ENCODE measurements around the gene LIPI.

Gene LIPI

DNA sequence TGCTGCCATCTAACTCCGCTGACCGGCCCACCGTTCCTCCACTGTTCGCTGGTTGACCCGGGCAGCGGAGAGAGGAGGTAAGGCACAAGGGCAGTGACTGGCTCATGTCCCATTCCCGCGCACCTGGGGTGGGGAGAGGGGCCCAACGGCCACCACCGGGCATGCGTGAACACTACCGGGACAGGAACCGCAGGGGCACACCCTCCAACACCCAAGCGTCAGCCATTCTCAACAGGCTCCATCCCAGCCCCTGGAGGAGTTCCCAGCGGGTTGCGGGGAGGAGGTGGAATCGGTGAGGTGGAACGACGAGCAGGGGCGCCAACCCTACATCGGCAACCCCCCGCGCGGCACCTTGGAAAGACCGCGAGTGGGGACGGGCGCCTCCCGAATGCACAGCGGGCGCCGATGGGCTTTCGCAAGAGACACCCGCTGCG lies 126.7 kb downstream of the LIPI start:
- no peak for TF ChIP-seq PPARA (CRISPR knock-in tag; IDR thresholded peaks at IDR 0.05; ENCODE audit: borderline replicate concordance)
- TF ChIP-seq CSDC2 (CRISPR knock-in tag; IDR thresholded peaks at IDR 0.05) = no peak
- no peak for TF ChIP-seq ZFP3 (CRISPR knock-in tag; IDR thresholded peaks at IDR 0.05)
- TF ChIP-seq, protein P1, sequence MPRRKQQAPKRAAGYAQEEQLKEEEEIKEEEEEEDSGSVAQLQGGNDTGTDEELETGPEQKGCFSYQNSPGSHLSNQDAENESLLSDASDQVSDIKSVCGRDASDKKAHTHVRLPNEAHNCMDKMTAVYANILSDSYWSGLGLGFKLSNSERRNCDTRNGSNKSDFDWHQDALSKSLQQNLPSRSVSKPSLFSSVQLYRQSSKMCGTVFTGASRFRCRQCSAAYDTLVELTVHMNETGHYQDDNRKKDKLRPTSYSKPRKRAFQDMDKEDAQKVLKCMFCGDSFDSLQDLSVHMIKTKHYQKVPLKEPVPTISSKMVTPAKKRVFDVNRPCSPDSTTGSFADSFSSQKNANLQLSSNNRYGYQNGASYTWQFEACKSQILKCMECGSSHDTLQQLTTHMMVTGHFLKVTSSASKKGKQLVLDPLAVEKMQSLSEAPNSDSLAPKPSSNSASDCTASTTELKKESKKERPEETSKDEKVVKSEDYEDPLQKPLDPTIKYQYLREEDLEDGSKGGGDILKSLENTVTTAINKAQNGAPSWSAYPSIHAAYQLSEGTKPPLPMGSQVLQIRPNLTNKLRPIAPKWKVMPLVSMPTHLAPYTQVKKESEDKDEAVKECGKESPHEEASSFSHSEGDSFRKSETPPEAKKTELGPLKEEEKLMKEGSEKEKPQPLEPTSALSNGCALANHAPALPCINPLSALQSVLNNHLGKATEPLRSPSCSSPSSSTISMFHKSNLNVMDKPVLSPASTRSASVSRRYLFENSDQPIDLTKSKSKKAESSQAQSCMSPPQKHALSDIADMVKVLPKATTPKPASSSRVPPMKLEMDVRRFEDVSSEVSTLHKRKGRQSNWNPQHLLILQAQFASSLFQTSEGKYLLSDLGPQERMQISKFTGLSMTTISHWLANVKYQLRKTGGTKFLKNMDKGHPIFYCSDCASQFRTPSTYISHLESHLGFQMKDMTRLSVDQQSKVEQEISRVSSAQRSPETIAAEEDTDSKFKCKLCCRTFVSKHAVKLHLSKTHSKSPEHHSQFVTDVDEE (CRISPR knock-in tag; IDR thresholded peaks at IDR 0.05) = no peak
- TF ChIP-seq, protein P2, sequence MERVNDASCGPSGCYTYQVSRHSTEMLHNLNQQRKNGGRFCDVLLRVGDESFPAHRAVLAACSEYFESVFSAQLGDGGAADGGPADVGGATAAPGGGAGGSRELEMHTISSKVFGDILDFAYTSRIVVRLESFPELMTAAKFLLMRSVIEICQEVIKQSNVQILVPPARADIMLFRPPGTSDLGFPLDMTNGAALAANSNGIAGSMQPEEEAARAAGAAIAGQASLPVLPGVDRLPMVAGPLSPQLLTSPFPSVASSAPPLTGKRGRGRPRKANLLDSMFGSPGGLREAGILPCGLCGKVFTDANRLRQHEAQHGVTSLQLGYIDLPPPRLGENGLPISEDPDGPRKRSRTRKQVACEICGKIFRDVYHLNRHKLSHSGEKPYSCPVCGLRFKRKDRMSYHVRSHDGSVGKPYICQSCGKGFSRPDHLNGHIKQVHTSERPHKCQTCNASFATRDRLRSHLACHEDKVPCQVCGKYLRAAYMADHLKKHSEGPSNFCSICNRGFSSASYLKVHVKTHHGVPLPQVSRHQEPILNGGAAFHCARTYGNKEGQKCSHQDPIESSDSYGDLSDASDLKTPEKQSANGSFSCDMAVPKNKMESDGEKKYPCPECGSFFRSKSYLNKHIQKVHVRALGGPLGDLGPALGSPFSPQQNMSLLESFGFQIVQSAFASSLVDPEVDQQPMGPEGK (CRISPR knock-in tag; IDR thresholded peaks at IDR 0.05; ENCODE audit: borderline replicate concordance) = no peak
- no peak for TF ChIP-seq ESRRG (CRISPR knock-in tag; IDR thresholded peaks at IDR 0.05)
- no peak for TF ChIP-seq TOX (CRISPR knock-in tag; IDR thresholded peaks at IDR 0.05; ENCODE audit: borderline replicate concordance)
- no peak for TF ChIP-seq TCF4 (CRISPR knock-in tag; IDR thresholded peaks at IDR 0.05; ENCODE audit: borderline replicate concordance)
- TF ChIP-seq, protein P3, sequence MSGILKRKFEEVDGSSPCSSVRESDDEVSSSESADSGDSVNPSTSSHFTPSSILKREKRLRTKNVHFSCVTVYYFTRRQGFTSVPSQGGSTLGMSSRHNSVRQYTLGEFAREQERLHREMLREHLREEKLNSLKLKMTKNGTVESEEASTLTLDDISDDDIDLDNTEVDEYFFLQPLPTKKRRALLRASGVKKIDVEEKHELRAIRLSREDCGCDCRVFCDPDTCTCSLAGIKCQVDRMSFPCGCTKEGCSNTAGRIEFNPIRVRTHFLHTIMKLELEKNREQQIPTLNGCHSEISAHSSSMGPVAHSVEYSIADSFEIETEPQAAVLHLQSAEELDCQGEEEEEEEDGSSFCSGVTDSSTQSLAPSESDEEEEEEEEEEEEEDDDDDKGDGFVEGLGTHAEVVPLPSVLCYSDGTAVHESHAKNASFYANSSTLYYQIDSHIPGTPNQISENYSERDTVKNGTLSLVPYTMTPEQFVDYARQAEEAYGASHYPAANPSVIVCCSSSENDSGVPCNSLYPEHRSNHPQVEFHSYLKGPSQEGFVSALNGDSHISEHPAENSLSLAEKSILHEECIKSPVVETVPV (CRISPR knock-in tag; IDR thresholded peaks at IDR 0.05) = no peak
- TF ChIP-seq, protein P4, sequence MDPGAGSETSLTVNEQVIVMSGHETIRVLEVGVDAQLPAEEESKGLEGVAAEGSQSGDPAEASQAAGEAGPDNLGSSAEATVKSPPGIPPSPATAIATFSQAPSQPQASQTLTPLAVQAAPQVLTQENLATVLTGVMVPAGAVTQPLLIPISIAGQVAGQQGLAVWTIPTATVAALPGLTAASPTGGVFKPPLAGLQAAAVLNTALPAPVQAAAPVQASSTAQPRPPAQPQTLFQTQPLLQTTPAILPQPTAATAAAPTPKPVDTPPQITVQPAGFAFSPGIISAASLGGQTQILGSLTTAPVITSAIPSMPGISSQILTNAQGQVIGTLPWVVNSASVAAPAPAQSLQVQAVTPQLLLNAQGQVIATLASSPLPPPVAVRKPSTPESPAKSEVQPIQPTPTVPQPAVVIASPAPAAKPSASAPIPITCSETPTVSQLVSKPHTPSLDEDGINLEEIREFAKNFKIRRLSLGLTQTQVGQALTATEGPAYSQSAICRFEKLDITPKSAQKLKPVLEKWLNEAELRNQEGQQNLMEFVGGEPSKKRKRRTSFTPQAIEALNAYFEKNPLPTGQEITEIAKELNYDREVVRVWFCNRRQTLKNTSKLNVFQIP (CRISPR knock-in tag; IDR thresholded peaks at IDR 0.05; ENCODE audit: borderline replicate concordance, low read depth) = no peak
- no peak for TF ChIP-seq ISL1 (CRISPR knock-in tag; IDR thresholded peaks at IDR 0.05)
- no peak for TF ChIP-seq ZNF8 (CRISPR knock-in tag; IDR thresholded peaks at IDR 0.05)
- TF ChIP-seq ZNF70 (CRISPR knock-in tag; IDR thresholded peaks at IDR 0.05) = no peak
- TF ChIP-seq, protein P5, sequence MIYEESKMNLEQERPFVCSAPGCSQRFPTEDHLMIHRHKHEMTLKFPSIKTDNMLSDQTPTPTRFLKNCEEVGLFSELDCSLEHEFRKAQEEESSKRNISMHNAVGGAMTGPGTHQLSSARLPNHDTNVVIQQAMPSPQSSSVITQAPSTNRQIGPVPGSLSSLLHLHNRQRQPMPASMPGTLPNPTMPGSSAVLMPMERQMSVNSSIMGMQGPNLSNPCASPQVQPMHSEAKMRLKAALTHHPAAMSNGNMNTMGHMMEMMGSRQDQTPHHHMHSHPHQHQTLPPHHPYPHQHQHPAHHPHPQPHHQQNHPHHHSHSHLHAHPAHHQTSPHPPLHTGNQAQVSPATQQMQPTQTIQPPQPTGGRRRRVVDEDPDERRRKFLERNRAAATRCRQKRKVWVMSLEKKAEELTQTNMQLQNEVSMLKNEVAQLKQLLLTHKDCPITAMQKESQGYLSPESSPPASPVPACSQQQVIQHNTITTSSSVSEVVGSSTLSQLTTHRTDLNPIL (CRISPR knock-in tag; IDR thresholded peaks at IDR 0.05; ENCODE audit: low read depth) = no peak
- TF ChIP-seq RARB (CRISPR knock-in tag; IDR thresholded peaks at IDR 0.05) = no peak
- no peak for TF ChIP-seq OSR1 (CRISPR knock-in tag; IDR thresholded peaks at IDR 0.05)
- no peak for TF ChIP-seq ZFP30 (CRISPR knock-in tag; IDR thresholded peaks at IDR 0.05)
- no peak for TF ChIP-seq SNAI2 (CRISPR knock-in tag; IDR thresholded peaks at IDR 0.05)
- no peak for TF ChIP-seq BACH2 (CRISPR knock-in tag; IDR thresholded peaks at IDR 0.05; ENCODE audit: borderline replicate concordance)
- no peak for ATAC-seq

DNA sequence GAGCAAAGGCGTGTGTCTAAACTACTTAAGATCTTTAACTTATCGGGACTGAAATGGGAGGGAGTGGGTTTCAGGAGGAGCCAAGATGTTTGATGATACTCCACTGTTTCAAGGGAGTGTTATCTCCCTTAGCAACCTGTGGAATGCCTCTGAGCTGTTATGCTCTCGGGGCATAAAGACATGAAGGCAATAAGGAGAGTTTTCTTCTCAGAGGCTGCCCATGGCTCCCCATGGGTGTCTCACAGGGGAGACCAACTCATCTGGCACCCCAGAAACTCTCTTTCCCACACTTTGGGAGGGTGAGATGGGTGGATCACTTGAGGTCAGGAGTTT lies 130.0 kb downstream of the LIPI start:
- no peak for ATAC-seq
- TF ChIP-seq ZNF70 (CRISPR knock-in tag; IDR thresholded peaks at IDR 0.05) (no peak), ARNTL (CRISPR knock-in tag; IDR thresholded peaks at IDR 0.05; ENCODE audit: borderline replicate concordance, low read depth) (no peak), ZC3H10 (CRISPR knock-in tag; IDR thresholded peaks at IDR 0.05) (no peak), ESRRG (CRISPR knock-in tag; IDR thresholded peaks at IDR 0.05) (no peak), PPARA (CRISPR knock-in tag; IDR thresholded peaks at IDR 0.05; ENCODE audit: borderline replicate concordance) (no peak), ISL1 (CRISPR knock-in tag; IDR thresholded peaks at IDR 0.05) (no peak), TCF4 (CRISPR knock-in tag; IDR thresholded peaks at IDR 0.05; ENCODE audit: borderline replicate concordance) (no peak), ZNF565 (CRISPR knock-in tag; conservative IDR thresholded peaks at IDR 0.05; ENCODE audit: low read depth) (no peak), OSR1 (CRISPR knock-in tag; IDR thresholded peaks at IDR 0.05) (no peak), ZFP30 (CRISPR knock-in tag; IDR thresholded peaks at IDR 0.05) (no peak), CSDC2 (CRISPR knock-in tag; IDR thresholded peaks at IDR 0.05) (no peak), ZFP3 (CRISPR knock-in tag; IDR thresholded peaks at IDR 0.05) (no peak)
- TF ChIP-seq, protein P5 (CRISPR knock-in tag; IDR thresholded peaks at IDR 0.05; ENCODE audit: low read depth) = no peak
- TF ChIP-seq, protein P2 (CRISPR knock-in tag; IDR thresholded peaks at IDR 0.05; ENCODE audit: borderline replicate concordance) = no peak
- TF ChIP-seq, protein P1 (CRISPR knock-in tag; IDR thresholded peaks at IDR 0.05) = no peak
